HG03108 (cell line): ENCODE data around the gene LPCAT1.
"Not testable (repeated sequence)": the region's sequence is repeated elsewhere in the genome, so short reads cannot be mapped to it uniquely, and the experiment has no call there.

Experiments used
- ATAC-seq: cut with Tn5 transposase; IDR thresholded peaks from one replicate; pipeline ENCODE4 v1.9.1; 2021; ENCODE audit warnings: moderate library complexity; ENCODE audit not compliant: unreplicated experiment

Gene LPCAT1

DNA sequence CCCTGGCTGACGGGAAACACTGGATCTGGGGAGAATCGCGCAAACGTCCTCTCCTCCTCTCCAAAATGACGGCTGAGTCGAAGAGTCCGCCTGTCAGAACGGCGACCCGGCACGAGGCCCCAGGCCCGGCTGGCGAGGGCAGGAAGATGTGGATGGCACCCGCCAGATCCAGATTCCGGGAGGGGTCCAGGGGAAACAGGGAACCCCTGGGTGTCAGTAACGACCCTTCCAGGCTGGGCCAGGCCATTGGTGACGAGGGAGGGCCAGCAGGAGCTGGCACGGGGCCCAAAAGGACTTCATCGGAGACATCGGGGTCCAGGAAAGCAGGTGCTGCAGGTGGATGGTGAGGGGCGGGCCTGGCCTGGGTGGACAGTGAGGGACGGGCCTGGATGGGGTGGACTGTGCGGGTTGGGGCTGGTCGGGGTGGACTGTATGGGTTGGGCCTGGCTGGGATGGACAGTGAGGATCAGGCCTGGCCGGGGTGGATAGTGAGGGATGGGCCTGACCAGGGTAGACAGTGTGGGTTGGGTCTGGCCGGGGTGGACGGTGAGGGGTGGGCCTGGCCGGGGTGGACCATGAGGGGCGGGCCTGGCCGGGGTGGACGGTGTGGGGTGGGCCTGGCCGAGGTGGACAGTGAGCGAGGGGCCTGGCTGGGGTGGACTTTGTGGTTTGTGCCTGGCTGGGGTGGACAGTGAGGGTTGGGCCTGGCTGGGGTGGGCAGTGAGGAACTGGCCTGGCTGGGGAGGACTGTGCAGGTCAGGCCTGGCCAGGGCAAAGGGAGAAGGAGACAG is 92.5 kb downstream of the LPCAT1 start:
- ATAC-seq, result no peak

DNA sequence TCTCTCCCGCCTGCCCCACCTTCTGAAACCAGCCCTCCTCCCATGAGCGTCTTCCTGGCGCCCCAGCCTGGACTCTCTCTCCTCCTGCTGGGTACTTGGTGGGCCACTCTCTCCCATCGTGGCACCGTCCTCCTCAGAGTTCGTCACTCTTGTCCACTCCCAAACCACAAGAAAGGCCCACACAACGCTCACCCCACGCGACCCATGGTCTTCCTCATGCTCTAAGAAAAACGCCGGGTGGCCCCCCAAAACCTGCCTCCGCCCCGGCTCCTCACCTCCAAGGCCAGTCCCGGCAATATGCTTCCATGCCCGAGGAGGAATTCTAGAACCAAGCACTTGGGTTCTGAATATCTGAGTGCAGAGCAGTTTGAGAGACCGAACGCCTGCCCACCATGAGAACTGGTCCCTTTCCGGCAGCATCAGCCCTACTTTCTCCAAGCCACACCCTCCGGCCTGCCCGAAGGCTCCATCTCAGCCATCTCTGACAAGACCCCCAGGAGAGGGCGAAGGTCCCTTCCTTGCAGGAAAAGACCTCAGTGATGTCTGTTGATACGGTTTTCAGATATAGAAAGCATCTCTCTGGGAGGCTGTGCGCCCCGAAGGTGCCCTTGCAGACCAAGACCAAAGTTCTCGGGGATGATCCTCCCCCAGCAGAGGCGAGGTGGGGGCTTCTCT is 93.5 kb downstream of the LPCAT1 start:
- no peak for ATAC-seq

- no peak for ATAC-seq
Measured at GRCh38 chr5:1429496-1429895, 94.3 kb downstream of the LPCAT1 start.

DNA sequence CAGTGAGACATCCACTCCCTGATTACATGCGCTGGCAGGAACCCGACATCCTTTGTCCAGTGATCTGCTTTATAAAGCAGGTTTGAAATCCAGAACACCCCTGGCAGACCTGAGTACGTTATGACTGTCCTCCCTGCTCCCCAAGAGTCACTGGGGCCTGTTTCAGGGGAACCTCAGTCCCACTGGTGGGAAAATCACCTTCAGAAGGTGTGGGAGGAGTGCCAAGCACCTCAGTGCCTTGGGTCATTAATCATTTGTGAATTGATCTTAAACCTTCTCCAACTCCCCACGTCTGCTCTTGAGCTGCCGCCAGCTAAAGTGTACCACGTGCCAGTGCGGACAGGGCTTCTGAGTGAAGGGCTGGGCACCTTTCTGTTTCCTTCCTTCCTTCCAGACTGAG is 94.7 kb downstream of the LPCAT1 start:
- ATAC-seq, result no peak

GRCh38 chr5:1428107-1428506 is 95.7 kb downstream of the LPCAT1 start:
- no peak for ATAC-seq

DNA sequence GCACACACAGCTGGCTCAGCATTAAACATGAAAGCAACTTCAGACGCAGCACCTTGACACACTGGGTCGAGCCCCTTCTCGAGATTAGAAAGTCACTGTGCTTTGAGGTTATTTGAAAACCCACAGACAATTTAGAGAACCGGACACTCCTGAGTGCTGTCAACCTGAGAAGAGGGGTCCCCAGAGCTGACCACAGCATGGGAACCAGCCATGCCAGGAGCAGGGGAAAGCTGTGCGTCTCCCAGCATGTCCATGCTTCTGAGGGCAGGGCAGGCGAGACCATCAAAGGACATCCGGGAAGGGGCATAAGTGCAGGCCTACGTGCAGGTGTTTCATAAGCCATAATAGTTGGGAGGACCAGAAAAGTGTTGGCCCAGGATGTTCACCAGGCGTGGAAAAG is 99.0 kb downstream of the LPCAT1 start:
- ATAC-seq, result no peak

GRCh38 chr5:1423901-1424603 is 99.7 kb downstream of the LPCAT1 start:
- ATAC-seq, result no peak

DNA sequence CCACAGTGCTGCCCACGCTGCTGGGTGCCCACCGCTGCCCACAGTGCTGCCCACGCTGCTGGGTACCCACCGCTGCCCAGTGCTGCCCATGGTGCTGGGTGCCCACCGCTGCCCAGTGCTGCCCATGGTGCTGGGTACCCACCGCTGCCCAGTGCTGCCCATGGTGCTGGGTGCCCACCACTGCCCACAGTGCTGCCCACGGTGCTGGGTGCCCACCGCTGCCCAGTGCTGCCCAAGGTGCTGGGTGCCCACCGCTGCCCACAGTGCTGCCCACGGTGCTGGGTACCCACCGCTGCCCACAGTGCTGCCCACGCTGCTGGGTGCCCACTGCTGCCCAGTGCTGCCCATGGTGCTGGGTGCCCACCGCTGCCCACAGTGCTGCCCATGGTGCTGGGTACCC is 101.2 kb downstream of the LPCAT1 start:
- ATAC-seq, result not testable (repeated sequence)

DNA sequence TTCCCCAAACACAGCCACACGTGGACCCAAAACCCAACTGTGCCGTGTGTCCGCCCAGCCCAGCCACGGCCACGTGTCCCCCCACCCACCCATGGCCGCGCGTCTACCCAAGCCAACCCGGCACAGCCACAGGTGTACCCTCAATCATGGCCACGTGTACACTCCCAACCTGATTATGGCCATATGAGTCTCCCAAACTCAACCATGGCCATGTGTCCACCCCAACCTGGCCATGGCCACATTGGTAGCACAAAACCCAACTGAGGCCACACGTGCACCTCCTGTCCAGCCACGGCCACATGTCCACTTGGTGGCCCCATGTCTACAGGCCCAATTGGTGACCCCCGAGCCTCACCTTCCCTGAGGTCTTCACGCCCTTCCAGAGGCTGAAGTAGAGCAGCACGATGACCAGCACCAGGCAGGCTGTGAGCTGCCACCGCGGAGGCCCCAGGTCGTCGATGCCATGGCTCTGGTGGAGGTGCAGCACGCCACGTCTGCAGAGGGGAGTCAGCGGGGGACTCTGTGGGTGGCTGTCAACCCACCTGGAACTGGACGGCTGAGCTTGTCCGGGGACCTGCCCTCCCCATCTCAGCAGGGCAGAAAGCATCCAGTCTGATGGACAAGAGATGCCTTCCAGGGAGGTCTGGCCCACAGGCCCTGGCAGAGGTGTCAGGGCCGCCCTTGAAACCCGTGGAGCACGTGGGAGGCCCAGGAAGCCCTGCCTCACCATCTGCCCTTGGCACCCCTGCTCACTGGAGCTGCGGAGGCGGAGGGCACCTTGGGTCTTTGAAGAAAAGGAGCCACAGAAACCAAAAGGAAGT is 102.0 kb downstream of the LPCAT1 start:
- ATAC-seq, result no peak

DNA sequence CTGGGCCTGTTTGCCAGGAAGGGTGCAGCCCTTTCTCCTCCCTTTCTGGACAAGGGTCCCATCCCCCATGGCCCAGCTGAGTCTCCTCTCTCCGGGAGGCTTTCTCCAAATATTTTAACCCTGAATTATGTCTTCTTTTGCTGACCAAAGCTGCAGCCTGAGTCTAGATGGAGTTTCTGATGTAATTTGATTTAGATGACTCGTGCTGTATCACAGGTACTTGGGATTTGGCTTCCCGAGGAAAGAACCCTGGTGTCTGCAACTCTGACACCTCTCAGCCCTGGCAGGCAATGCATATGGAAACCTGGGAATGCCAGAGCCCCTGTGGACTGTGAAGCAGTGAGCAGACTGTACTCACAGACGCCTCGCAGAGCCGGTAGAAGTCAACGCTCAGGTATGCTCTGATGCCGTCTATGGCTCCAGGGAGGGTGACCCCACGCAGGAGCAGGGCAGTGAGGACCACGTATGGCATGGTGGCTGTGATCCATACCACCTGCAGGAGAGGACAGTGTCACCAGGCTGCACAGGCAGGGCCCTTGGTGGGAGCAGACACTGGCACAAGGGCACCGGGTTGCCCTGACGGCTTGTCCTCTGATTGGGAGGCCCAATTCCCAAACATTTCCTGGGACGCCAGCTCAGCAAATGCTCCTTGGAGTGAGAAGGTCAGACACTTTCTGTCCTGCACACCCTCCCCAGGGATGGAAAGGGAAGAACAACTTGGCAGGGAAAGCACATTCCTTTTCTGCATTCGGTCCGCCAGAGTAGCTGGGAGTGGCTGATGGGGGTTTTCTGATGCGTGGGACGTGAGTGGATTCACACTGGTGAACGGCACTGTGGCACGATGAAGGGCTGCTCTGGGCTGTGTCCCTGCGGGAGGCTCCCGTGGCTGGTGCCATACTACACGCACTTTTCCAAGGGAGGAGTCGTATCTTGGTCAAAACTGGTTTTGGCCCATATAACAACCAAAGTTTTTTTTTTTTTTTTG is 103.3 kb downstream of the LPCAT1 start:
- no peak for ATAC-seq

DNA sequence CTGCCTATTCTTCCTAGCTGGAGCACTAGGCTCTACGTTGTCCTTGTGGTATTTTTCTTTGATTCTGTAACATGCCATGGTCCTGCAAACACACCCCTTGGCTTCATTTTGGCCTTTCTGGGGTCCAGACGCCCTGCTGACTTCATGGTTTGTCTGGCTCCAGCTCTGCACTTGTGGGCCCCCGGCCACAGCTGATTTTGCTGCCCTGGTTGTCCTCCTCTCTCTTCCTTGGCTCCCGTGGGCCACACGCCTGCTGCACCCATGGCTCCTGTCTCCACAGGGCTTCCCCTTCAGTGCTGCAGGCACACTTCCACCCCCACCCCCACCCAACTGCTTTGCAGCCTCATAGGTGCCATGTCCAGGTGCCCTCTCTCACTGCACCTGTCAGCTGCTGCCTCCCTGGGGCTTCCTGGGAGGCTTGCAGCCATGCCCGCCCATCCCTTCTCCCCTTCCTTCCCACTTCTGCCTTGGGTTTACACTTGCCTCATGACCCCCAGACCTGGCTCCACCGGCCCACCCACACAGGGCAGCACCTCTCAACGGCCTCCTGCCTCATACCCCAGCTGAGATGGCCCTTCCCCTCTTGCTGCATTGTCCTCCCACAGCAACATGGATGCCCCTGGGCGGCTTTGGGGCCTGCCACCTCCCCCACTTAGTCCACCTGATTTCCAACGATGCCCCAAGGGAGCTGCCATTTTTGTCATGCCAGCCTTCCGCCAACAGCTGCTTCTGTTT is 104.1 kb downstream of the LPCAT1 start:
- ATAC-seq, result no peak

DNA sequence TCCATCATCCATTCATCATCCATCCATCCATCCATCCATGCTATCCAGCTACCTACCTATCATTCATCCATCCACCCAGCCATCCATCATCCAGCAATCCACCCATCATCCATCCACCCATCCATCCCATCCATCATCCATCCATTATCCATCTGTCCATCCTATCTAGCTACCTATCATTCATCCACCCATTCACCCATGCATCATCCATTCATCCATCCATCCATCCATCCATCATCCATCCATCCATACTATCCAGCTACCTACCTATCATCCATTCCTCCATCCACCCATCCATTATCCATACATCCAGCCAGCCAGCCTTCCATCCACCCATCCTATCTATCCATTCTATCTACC is 104.9 kb downstream of the LPCAT1 start:
- no peak for ATAC-seq

GRCh38 chr5:1418238-1418920 is 105.4 kb downstream of the LPCAT1 start:
- ATAC-seq, result no peak

DNA sequence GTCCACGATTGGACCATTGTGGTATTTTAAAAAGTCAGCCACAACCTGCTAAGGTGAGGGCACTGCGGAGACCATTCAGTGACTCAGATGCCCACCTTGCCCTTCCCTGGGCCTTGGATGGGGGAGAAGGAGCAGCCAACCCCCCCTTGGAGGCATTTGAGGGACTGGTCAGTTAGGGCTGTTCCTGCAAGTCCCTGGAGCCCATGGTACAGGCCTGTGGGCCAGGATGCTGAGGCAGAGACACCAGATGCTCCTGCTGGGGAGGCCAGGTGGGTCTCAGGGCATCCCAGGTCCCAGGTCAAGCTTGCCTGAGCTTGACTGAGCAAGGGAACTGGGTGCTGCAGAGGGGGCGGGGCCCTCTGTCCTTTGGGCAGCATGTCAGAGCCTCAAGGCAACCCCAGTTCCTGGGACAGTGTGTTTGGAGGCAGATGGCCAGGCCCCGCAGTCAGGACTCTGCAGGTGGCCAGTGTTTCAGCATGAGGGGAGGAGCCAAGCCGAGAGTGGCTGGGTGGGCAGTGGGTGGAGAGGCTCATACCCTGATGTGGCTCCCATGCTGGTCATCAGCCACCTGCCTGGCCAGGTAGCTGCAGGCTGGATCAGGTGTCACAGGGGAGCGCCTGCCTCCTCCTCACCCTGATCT is 106.1 kb downstream of the LPCAT1 start:
- ATAC-seq, result no peak

DNA sequence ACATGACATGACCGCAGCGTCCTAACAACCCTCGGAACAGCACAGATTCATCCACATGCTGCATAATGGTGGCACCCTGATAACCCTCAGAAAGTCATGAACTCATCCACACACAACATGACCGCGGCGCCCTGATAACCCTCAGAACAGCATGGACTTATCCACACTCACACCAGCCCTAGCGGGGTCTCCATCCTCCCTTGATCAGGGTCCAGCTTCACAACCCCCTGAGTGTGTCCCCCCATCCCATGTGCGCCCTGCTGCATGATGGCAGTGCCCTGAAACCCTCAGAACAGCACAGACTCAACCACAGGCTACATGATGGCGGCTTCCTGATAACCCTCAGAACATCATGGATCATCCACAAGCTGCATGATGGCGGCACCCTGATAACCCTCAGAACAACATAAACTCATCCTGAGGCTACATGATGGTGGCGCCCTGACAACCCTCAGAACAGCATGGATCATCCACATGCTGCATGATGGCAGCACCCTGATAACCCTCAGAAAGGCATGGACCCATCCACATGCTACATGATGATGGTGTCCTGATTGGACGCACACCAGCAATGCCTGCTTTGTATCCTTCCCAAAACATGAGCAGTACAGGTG is 106.8 kb downstream of the LPCAT1 start:
- ATAC-seq, result no peak

DNA sequence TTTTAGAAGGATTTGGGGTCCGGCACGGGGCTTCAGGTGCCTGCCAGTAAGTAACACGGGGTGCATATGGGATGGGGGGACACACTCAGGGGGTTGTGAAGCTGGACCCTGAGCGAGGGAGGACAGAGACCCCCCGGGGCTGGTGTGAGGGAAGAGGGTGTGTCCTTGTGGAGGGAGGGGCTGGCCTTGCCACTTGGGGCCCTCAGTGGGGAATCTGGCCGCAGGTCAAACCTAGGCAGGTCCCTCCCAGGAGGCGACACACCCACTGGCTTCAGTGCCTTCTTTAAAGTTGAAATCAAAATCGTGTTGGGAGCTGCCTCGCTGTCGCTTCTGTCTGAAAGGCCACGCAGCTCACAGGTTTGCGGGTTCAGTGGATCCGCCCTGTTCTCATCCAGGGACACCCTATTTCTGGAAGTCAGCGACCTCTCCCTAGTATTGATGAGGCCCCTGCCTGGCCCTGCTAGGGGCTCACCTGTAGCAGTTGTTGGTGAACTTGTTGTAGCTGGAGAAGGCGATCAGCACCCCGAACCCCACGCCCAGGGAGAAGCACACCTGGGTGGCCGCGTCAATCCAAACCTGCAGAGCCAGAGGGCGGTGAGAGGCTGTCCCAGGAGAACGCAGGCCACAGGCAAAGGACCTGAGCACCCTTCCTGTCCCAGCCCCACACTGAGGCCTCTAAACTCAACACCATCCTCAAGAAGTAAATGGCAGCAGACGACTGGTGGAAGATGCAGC is 108.0 kb downstream of the LPCAT1 start:
- ATAC-seq, result no peak

DNA sequence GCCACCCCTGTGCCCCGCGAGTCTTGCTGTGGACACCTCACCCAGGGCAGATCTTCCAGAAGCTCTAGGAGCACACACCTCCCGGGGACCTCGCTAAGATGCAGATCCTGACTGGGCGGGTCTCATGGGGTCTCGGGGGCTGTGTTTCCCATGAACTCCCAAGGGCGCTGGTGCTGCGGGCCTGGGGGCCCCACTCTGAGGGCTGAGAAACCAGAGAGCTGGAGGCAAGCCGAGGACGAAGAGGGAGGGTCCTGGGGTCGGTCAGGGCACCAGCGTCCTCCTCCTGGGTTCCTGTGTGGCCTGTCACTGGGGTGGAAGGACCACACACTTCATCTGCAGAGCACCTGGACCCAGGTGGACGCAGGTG is 108.7 kb downstream of the LPCAT1 start:
- no peak for ATAC-seq
